Activated naive CD4-positive, alpha-beta T cell treated with anti-CD3 and anti-CD28 coated beads, Interleukin-2, amount 50 U/mL, for 72 hours (primary cell): ENCODE data around the gene GOT2. TPM values are rescaled to one million over a fixed set of nuclear protein-coding genes. Genes with fewer than 3 reads are reported as not detected.
A peak's percentile ranks its signal among the peaks of the same experiment; 100 is the strongest.
"Not testable (repeated sequence)": the region's sequence is repeated elsewhere in the genome, so short reads cannot be mapped to it uniquely, and the experiment has no call there.

Source experiments
- ATAC-seq, 2 donors: fragments of 150-1000 bp; cut with Tn5 transposase; 2 replicates each; pipeline ENCODE4 v1.10.0; 2021; ENCODE audit warnings: mild to moderate bottlenecking in 2 of 2, moderate library complexity in 2 of 2
- DNase-seq, 2 donors: peaks; one replicate each; pipeline ENCODE4 v3.0.0; 2021 to 2022; ENCODE audit warnings: low spot score in 2 of 2
- H3K27ac Mint-ChIP-seq, 2 donors: one replicate each; pipeline ENCODE4 v1.8.0; 2022; ENCODE audit warnings: mild to moderate bottlenecking in 2 of 2, mixed read lengths in 2 of 2
- H3K36me3 Mint-ChIP-seq, 2 donors: one replicate each; pipeline ENCODE4 v1.8.0; 2022; ENCODE audit warnings: mixed read lengths in 2 of 2
- H3K9me3 Mint-ChIP-seq, 2 donors: one replicate each; pipeline ENCODE4 v1.8.0; 2022; ENCODE audit warnings: mixed read lengths in 2 of 2
- total RNA-seq, 2 donors: library from RNA; stranded (reverse); gene quantifications; one replicate each; pipeline ENCODE4 v1.2.3, GENCODE V29; 2022

GOT2 gene
- total RNA-seq, 2 donors from 2014 or later: 108 to 116 TPM

- ATAC-seq (no peak), DNase-seq (no peak)
- Mint-ChIP-seq H3K9me3 (no peaks in the 10 kb centered on the region), H3K27ac (no peak overlapping the region), H3K36me3 (peaks cover 5 to 23% of the 10 kb centered on the region in 2 donors)
Measured at GRCh38 chr16:58730724-58731370, 3.3 kb downstream of the GOT2 start.

- DNase-seq (no peak), ATAC-seq (no peak)
- Mint-ChIP-seq H3K36me3 (peaks cover 0 to 12% of the 10 kb centered on the region in 2 donors), H3K9me3 (no peaks in the 10 kb centered on the region), H3K27ac (no peak overlapping the region)
Measured at GRCh38 chr16:58727796-58728568, 6.1 kb downstream of the GOT2 start.

GRCh38 chr16:58727028-58727781, 6.9 kb downstream of the GOT2 start:
- no peak for DNase-seq
- Mint-ChIP-seq H3K27ac (peak overlapping the region in 1 of 2 donors; percentile 65), H3K9me3 (no peaks in the 10 kb centered on the region), H3K36me3 (peaks cover 0 to 6% of the 10 kb centered on the region in 2 donors)
- no peak for ATAC-seq

GRCh38 chr16:58723109-58723508, 11.0 kb downstream of the GOT2 start:
- H3K36me3 Mint-ChIP-seq: peaks cover 0 to 6% of the 10 kb centered on the region in 2 donors
- ATAC-seq (no peak), DNase-seq (no peak)
- no peaks in the 10 kb centered on the region for H3K9me3 Mint-ChIP-seq
- no peak overlapping the region for H3K27ac Mint-ChIP-seq

- no peak for DNase-seq
- H3K27ac Mint-ChIP-seq: no peak overlapping the region
- H3K36me3 Mint-ChIP-seq: peaks cover 11 to 23% of the 10 kb centered on the region in 2 donors
- ATAC-seq: no peak
- H3K9me3 Mint-ChIP-seq: no peaks in the 10 kb centered on the region
Measured at GRCh38 chr16:58717994-58718393, 16.1 kb downstream of the GOT2 start.

- Mint-ChIP-seq H3K9me3 (no peaks in the 10 kb centered on the region), H3K27ac (peak overlapping the region in 1 of 2 donors; percentile 33), H3K36me3 (peaks cover 18 to 23% of the 10 kb centered on the region in 2 donors)
- ATAC-seq (no peak), DNase-seq (no peak)
Measured at GRCh38 chr16:58716468-58716867, 17.6 kb downstream of the GOT2 start.

- peaks cover 18 to 21% of the 10 kb centered on the region in 2 donors for H3K36me3 Mint-ChIP-seq
- DNase-seq (no peak), ATAC-seq (no peak)
- no peaks in the 10 kb centered on the region for H3K9me3 Mint-ChIP-seq
- H3K27ac Mint-ChIP-seq: no peak overlapping the region
Measured at GRCh38 chr16:58713742-58714141, 20.4 kb downstream of the GOT2 start.

- H3K36me3 Mint-ChIP-seq: peaks cover 21 to 24% of the 10 kb centered on the region in 2 donors
- ATAC-seq (no peak), DNase-seq (no peak)
- no peak overlapping the region for H3K27ac Mint-ChIP-seq
- no peaks in the 10 kb centered on the region for H3K9me3 Mint-ChIP-seq
Measured at GRCh38 chr16:58709333-58709732, 24.8 kb downstream of the GOT2 start.

GRCh38 chr16:58699151-58699550, 35.0 kb downstream of the GOT2 start:
- no peak for DNase-seq
- ATAC-seq: no peak
- no peaks in the 10 kb centered on the region for H3K9me3 Mint-ChIP-seq
- H3K36me3 Mint-ChIP-seq: no peaks in the 10 kb centered on the region
- H3K27ac Mint-ChIP-seq: no peak overlapping the region

- no peak for ATAC-seq
Measured at GRCh38 chr16:58695368-58695767, 38.7 kb downstream of the GOT2 start.

GRCh38 chr16:58692450-58692849, 41.7 kb downstream of the GOT2 start:
- no peak overlapping the region for H3K27ac Mint-ChIP-seq
- no peak for ATAC-seq
- no peaks in the 10 kb centered on the region for H3K36me3 Mint-ChIP-seq
- no peaks in the 10 kb centered on the region for H3K9me3 Mint-ChIP-seq
- no peak for DNase-seq

More at GRCh38 chr16:58695368-58695767, 38.7 kb downstream of the GOT2 start:
- no peak overlapping the region for H3K27ac Mint-ChIP-seq
- no peaks in the 10 kb centered on the region for H3K36me3 Mint-ChIP-seq
- H3K9me3 Mint-ChIP-seq: no peaks in the 10 kb centered on the region
- no peak for DNase-seq

GRCh38 chr16:58686985-58687706, 47.0 kb downstream of the GOT2 start:
- not testable (repeated sequence) for H3K36me3 Mint-ChIP-seq, DNase-seq, ATAC-seq, H3K9me3 Mint-ChIP-seq, H3K27ac Mint-ChIP-seq

- H3K36me3 Mint-ChIP-seq: no peaks in the 10 kb centered on the region
- no peaks in the 10 kb centered on the region for H3K9me3 Mint-ChIP-seq
- H3K27ac Mint-ChIP-seq: peak overlapping the region in 1 of 2 donors; percentile 88
- ATAC-seq (no peak), DNase-seq (no peak)
Measured at GRCh38 chr16:58685084-58685449, 49.0 kb downstream of the GOT2 start.

- peak; percentile 96 to 98 for ATAC-seq
- peak; percentile 72 to 74 for DNase-seq
- peak within 1 kb of the TSS; percentile 88 to 94 for H3K27ac Mint-ChIP-seq
- H3K9me3 Mint-ChIP-seq: no peaks in the 10 kb centered on the region
- no peaks in the 10 kb centered on the region for H3K36me3 Mint-ChIP-seq
Measured at GRCh38 chr16:58684354-58685083, 49.6 kb downstream of the GOT2 start, which contains the start of gene SLC38A7. Gene SLC38A7 (minus strand): TSS chr16:58684770. CDS start chr16:58680126, 4,644 bp downstream.

GRCh38 chr16:58684001-58684353, 50.1 kb downstream of the GOT2 start:
- Mint-ChIP-seq H3K27ac (peak overlapping the region; percentile 41 to 88), H3K36me3 (no peaks in the 10 kb centered on the region), H3K9me3 (no peaks in the 10 kb centered on the region)
- ATAC-seq (peak; percentile 13 to 14), DNase-seq (no peak)

GRCh38 chr16:58679763-58680162, 54.4 kb downstream of the GOT2 start:
- Mint-ChIP-seq H3K36me3 (no peaks in the 10 kb centered on the region), H3K9me3 (no peaks in the 10 kb centered on the region), H3K27ac (no peak overlapping the region)
- ATAC-seq (no peak), DNase-seq (no peak)
